Measurements from ENCODE around the gene CASZ1. TPM values are rescaled to one million over a fixed set of nuclear protein-coding genes. Genes with fewer than 3 reads are reported as not detected.

The CASZ1 gene
- total RNA-seq, 1 donor from 2014 or later: 4.0 TPM

DNA sequence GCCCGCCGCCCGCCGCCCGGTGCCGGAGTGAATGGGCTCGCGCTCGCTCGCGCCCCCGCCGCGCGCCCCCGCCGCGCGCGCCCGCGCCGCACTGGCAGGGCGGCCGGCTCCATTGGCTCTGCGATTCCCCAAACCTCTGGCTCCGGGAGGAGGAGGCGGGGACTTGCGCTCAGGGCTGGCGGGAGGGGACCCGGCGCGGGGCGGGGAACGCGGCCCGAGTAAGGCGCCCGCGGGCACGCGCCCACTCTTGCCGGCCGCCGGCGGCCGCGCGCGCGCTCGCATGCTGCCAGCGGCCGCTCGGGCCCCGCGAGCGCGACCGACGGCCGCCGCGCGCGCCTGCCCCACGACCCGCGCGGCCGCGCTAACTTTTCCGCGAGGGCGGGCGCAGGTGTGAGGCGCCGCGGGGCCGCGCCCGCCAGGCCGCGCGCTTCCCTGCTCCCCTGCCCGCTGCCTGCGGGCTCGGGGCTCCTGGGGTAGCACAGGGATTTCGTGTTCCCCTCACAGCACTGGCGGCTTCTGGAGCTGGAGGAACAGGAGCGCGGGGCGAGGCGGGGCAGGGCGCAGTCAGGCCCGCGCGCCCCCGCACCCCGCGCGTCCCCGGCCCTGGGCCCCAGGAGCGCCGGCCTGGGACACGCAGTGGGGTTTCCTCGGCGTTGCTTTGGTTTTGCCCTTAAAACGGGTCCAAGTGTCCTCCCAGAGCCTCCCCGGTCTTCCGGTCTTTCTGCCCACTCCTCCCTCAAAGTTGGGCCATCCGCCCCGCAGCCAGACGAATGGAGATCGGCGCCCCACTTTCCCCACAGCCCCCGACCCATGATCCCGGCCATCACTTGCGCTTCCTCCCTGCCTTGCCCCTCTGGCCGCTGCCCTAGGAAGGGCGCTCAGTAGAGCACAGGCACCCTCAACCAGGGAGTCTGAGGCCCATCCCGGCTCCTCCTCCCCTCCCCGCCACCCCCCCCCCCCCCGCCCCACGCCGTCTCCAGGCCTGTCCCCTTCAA lies 101.5 kb downstream of the CASZ1 start:
- H3K4me1 Mint-ChIP-seq (ENCODE audit: low read depth, unreplicated experiment): peaks cover 4% of the 10 kb centered on the region
- peaks cover 2% of the 10 kb centered on the region for H3K36me3 Mint-ChIP-seq (ENCODE audit: low read depth, unreplicated experiment)
- no peak for FAIRE-seq
- Histone ChIP-seq H3K4me2 (ENCODE audit: low read length) (peak overlapping the region; percentile 84), H3K27me3 (ENCODE audit: insufficient read depth, low read length) (peaks cover 1% of the 10 kb centered on the region), H3K4me1 (ENCODE audit: insufficient read depth, low read length) (no peaks in the 10 kb centered on the region), H3K4me3 (ENCODE audit: insufficient read depth, low read depth, low read length) (no peak overlapping the region), H3K27ac (ENCODE audit: low read depth, low read length) (no peak overlapping the region), H3K9ac (ENCODE audit: low read length) (no peak overlapping the region), H3K36me3 (ENCODE audit: insufficient read depth, low read length) (no peaks in the 10 kb centered on the region), H4K20me1 (ENCODE audit: insufficient read depth, low read length) (no peaks in the 10 kb centered on the region), H2AFZ (ENCODE audit: low read depth, low read length) (peak overlapping the region; percentile 56), H3K79me2 (ENCODE audit: insufficient read depth, low read length) (no peaks in the 10 kb centered on the region), H3K9me3 (ENCODE audit: insufficient read depth, low read depth, low read length) (no peaks in the 10 kb centered on the region)
- DNase-seq (ENCODE audit: low read depth): peak; percentile 70
- peaks cover 25% of the 10 kb centered on the region for H3K27me3 Mint-ChIP-seq (ENCODE audit: low read depth, unreplicated experiment)
- H3K4me3 Mint-ChIP-seq (ENCODE audit: unreplicated experiment): peak overlapping the region; percentile 80
- no peaks in the 10 kb centered on the region for H3K9me3 Mint-ChIP-seq (ENCODE audit: unreplicated experiment)
- no peak for TF ChIP-seq EZH2 (IDR thresholded peaks at IDR 0.05; ENCODE audit: insufficient read depth, low read length)
- TF ChIP-seq, protein P1, sequence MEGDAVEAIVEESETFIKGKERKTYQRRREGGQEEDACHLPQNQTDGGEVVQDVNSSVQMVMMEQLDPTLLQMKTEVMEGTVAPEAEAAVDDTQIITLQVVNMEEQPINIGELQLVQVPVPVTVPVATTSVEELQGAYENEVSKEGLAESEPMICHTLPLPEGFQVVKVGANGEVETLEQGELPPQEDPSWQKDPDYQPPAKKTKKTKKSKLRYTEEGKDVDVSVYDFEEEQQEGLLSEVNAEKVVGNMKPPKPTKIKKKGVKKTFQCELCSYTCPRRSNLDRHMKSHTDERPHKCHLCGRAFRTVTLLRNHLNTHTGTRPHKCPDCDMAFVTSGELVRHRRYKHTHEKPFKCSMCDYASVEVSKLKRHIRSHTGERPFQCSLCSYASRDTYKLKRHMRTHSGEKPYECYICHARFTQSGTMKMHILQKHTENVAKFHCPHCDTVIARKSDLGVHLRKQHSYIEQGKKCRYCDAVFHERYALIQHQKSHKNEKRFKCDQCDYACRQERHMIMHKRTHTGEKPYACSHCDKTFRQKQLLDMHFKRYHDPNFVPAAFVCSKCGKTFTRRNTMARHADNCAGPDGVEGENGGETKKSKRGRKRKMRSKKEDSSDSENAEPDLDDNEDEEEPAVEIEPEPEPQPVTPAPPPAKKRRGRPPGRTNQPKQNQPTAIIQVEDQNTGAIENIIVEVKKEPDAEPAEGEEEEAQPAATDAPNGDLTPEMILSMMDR (IDR thresholded peaks at IDR 0.05; ENCODE audit: insufficient read depth, low read depth, low read length): no peak
- no peak overlapping the region for H3K27ac Mint-ChIP-seq (ENCODE audit: unreplicated experiment)

DNA sequence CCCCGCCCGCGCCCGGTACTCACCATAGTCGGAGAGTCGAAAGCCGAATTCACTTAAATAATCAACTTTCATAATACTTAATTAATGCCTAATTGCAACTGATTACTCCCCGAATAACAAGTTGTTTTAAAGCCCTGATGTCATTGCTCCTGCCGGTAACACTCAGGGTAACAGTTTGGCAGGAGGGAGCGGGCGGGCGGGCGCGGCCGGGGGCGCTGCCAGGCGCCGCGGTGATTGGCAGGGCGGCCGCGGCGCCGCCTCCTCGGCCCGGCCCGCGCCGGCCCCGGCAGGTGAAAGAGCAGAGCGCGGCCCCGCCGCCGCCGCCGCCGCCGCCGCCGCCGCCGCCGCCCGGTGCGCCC lies 102.2 kb downstream of the CASZ1 start:
- H2AFZ ChIP-seq (ENCODE audit: low read depth, low read length): no peak overlapping the region
- H3K27ac Mint-ChIP-seq (ENCODE audit: unreplicated experiment): no peak overlapping the region
- H3K9me3 Mint-ChIP-seq (ENCODE audit: unreplicated experiment): no peaks in the 10 kb centered on the region
- no peak overlapping the region for H3K27ac ChIP-seq (ENCODE audit: low read depth, low read length)
- peak overlapping the region; percentile 68 for H3K4me3 Mint-ChIP-seq (ENCODE audit: unreplicated experiment)
- no peak for DNase-seq (ENCODE audit: low read depth)
- no peaks in the 10 kb centered on the region for H3K27me3 ChIP-seq (ENCODE audit: insufficient read depth, low read length)
- no peaks in the 10 kb centered on the region for H4K20me1 ChIP-seq (ENCODE audit: insufficient read depth, low read length)
- no peaks in the 10 kb centered on the region for H3K4me1 Mint-ChIP-seq (ENCODE audit: low read depth, unreplicated experiment)
- H3K9me3 ChIP-seq (ENCODE audit: insufficient read depth, low read depth, low read length): no peaks in the 10 kb centered on the region
- H3K27me3 Mint-ChIP-seq (ENCODE audit: low read depth, unreplicated experiment): peaks cover 23% of the 10 kb centered on the region
- no peaks in the 10 kb centered on the region for H3K79me2 ChIP-seq (ENCODE audit: insufficient read depth, low read length)
- peak overlapping the region; percentile 65 for H3K4me3 ChIP-seq (ENCODE audit: insufficient read depth, low read depth, low read length)
- TF ChIP-seq, protein P1 (IDR thresholded peaks at IDR 0.05; ENCODE audit: insufficient read depth, low read depth, low read length): no peak
- H3K4me2 ChIP-seq (ENCODE audit: low read length): peak overlapping the region; percentile 92
- no peak for FAIRE-seq
- H3K4me1 ChIP-seq (ENCODE audit: insufficient read depth, low read length): no peaks in the 10 kb centered on the region
- H3K36me3 Mint-ChIP-seq (ENCODE audit: low read depth, unreplicated experiment): peaks cover 3% of the 10 kb centered on the region
- peak overlapping the region; percentile 72 for H3K9ac ChIP-seq (ENCODE audit: low read length)
- no peaks in the 10 kb centered on the region for H3K36me3 ChIP-seq (ENCODE audit: insufficient read depth, low read length)
